ENCODE results near the gene BIVM. TPM values are rescaled to one million over a fixed set of nuclear protein-coding genes. Genes with fewer than 3 reads are reported as not detected.
A peak's percentile ranks its signal among the peaks of the same experiment; 100 is the strongest.

BIVM gene
- total RNA-seq, 1 donor, result 16.2 TPM

- no peak for DNase-seq (ENCODE audit: low read depth in 2 of 3, low spot score in 2 of 3)
These were observed 14.4 kb upstream of the BIVM start for GRCh38 chr13:102784483-102784882.

- DNase-seq (ENCODE audit: low read depth in 2 of 3, low spot score in 2 of 3), result no peak
These were observed 10.2 kb upstream of the BIVM start for GRCh38 chr13:102788683-102789082.

- no peak for DNase-seq (ENCODE audit: low read depth in 2 of 3, low spot score in 2 of 3)
These were observed 6.5 kb upstream of the BIVM start for GRCh38 chr13:102792396-102792795.

GRCh38 chr13:102793611-102794355, 5.1 kb upstream of the BIVM start:
- DNase-seq (ENCODE audit: low read depth in 2 of 3, low spot score in 2 of 3), result no peak

GRCh38 chr13:102799426-102800144, 666 bp downstream of the BIVM start:
- no peak for DNase-seq (ENCODE audit: low read depth in 2 of 3, low spot score in 2 of 3)

GRCh38 chr13:102800145-102801041, 1.5 kb downstream of the BIVM start:
- DNase-seq (ENCODE audit: low read depth in 2 of 3, low spot score in 2 of 3), result peak; percentile 61 to 93 (median 90)

- no peak for DNase-seq (ENCODE audit: low read depth in 2 of 3, low spot score in 2 of 3)
These were observed 6.8 kb downstream of the BIVM start for GRCh38 chr13:102805680-102806079.

- no peak for DNase-seq (ENCODE audit: low read depth in 2 of 3, low spot score in 2 of 3)
These were observed 8.8 kb downstream of the BIVM start for GRCh38 chr13:102807699-102808098.

GRCh38 chr13:102812611-102813287, 13.8 kb downstream of the BIVM start:
- no peak for DNase-seq (ENCODE audit: low read depth in 2 of 3, low spot score in 2 of 3)

- no peak for DNase-seq (ENCODE audit: low read depth in 2 of 3, low spot score in 2 of 3)
These were observed 15.2 kb downstream of the BIVM start for GRCh38 chr13:102814025-102814607.

- no peak for DNase-seq (ENCODE audit: low read depth in 2 of 3, low spot score in 2 of 3)
These were observed 15.9 kb downstream of the BIVM start for GRCh38 chr13:102814793-102815192.

- no peak for DNase-seq (ENCODE audit: low read depth in 2 of 3, low spot score in 2 of 3)
These were observed 16.9 kb downstream of the BIVM start for GRCh38 chr13:102815788-102816187.

- DNase-seq (ENCODE audit: low read depth in 2 of 3, low spot score in 2 of 3), result no peak
These were observed 17.8 kb downstream of the BIVM start for GRCh38 chr13:102816708-102817107.

GRCh38 chr13:102817241-102817640, 18.3 kb downstream of the BIVM start:
- DNase-seq (ENCODE audit: low read depth in 2 of 3, low spot score in 2 of 3), result no peak

GRCh38 chr13:102817907-102818306, 19.0 kb downstream of the BIVM start:
- no peak for DNase-seq (ENCODE audit: low read depth in 2 of 3, low spot score in 2 of 3)

- DNase-seq (ENCODE audit: low read depth in 2 of 3, low spot score in 2 of 3), result no peak
These were observed 26.5 kb downstream of the BIVM start for GRCh38 chr13:102825400-102825799.

GRCh38 chr13:102825921-102826706, 27.2 kb downstream of the BIVM start:
- no peak for DNase-seq (ENCODE audit: low read depth in 2 of 3, low spot score in 2 of 3)

- no peak for DNase-seq (ENCODE audit: low read depth in 2 of 3, low spot score in 2 of 3)
These were observed 31.7 kb downstream of the BIVM start for GRCh38 chr13:102830646-102831045.

GRCh38 chr13:102836471-102836870, 37.6 kb downstream of the BIVM start:
- DNase-seq (ENCODE audit: low read depth in 2 of 3, low spot score in 2 of 3), result no peak
